KBM-7 (cell line): ENCODE data around the gene SLC23A3.
A peak's percentile ranks its signal among the peaks of the same experiment; 100 is the strongest.

ENCODE experiments used
- DNase-seq: peaks from one replicate; pipeline ENCODE4 v3.0.0-alpha.2; 2015
- in situ Hi-C: fragments of 300-500 bp; cut with MboI; formaldehyde crosslinking; loops from 2 replicates; pipeline ENCODE4 v1.14.3; 2020; ENCODE audit warnings: low sequenced_read_pairs, low pct_unique_long_range_greater_than_20kb, mixed read lengths

Gene SLC23A3

DNA sequence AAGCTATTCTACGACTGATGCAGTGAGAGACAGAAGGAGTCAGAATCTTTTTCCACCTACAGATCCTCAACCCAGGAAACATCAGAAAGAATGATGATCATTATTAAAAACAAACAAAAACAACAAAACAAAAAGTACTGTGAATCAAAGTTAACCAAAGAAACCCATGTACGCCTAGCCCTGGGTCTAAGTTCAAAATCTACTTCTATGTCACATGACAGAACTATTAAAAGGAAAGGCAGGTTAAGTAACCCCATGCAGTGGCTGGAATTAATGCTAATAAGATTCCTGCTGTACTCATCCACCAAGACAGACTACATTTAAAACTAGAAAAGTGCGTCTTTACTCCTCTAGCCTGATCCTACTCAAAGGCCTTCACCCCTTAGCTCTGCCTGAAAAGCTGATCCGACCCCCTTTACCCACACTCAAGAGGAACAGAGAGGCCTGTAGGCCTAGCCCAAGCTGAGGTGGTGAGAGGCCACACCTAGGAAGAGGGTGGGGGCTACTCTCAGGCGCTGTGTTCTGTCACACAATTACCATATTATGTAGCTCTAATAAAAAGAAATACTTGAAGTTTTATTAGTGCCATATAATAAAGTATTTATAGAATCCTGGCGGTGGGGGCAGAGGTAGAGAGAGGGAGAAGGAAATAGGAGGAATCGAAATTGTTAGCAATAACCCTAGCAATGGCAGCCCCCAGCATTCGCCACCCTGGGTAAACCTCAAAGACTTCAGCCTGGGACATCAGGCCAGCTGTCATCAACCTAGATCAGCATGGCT, 46.3 kb downstream of the SLC23A3 start:
- in situ Hi-C loops: no loop called here
- no peak for DNase-seq

DNA sequence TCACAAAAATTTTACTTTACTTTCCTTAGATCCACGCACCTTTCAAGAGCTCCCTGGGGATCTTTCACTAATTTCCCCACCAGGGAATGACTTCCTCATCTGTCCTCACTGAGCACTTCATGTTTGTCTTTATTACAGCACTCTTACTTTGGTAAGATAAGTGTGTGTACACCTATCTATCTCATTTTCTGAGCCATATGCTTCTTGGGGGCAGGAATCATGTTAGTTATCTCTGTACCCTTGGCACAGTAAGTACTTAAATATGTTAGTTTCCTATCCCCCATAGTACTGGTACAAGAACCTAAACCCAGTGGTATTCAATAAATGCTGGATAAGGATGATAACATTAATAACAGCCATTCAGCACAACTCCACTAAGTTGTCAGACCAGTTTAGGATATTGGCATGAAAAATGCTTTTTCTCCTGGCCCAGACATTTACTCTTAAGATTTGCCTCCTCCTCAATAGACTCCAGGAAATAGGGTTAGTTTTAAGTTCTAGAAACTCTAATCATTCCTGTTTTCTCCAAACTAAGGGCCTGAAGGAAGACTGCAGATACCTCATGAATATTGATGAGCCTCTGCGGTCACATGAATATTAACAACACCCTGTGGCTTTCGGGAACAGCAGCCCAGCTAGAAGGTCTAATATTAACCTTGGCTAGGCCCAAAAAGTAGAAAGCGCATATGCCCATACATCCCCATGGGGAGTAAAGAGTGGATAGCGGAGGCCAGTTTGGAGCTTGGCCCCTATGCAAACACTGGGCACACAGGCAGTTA, 47.4 kb downstream of the SLC23A3 start:
- no peak for DNase-seq
- in situ Hi-C loops: no loop called here

DNA sequence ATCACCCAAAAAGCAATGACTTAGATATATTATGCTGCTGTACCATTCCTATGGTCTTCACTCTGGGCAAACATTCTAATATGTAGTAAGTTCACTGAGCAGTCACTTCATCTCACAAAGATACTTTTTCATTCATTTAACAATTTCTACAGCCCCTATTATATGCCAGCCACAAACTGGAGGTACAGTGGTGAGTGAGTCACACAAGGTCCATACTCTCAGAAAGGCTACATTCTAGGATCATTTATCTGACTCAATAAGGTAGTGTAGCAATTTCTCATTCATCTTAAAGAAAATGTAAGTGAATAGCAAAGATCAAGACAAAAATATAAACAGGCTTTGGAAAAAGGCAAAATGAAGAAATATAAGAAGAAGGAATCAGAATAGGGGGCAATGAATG, 49.7 kb downstream of the SLC23A3 start:
- in situ Hi-C loops: no loop called here
- DNase-seq: no peak

DNA sequence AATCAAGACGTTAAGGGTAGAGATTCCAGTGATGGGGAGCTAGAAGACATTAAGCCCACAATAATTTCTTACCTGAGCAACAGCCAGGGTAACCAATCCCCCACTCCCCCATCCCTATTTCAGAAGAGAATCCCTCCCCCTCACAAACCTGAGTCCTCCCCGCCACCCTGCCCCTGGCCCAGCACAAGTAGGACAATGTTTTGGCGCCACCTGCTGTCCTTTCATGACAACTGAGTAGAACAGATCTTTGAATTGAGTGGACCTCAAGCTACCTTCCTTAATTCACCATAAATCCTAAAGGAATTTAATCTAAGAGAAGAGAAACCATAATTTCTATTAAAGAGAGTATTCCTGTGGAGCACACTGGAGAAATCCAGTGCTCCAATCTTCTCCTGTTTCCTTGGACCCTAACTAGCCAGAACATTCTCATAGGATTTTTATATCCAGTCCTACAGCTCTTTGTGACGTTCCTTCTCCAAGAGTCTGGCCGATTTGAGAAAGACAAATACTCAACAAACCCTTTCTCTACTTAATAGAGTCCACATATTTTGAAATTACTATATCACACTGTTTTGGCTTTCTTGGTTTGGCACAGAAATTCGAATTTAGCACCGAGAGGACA, 50.3 kb downstream of the SLC23A3 start:
- DNase-seq: peak; percentile 46

DNA sequence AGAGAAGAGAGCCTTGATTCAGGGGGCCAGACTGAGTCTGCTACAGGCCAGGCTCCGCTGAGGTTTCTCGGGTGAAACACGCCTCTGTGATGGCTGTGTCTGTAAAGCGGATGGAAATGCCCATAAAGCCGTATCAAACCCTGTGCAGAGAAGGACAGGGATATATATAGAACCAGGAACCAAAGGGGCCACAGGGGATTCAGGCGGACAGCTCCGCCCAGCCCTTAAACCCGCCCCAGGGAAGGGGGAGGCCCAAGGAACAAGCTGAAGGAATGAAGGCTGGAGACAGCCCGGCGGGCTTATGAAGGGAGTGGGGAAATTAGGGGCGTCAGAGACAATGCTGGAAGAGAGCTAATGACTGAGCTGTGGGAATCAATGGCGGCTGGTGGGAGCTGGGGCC, 51.3 kb downstream of the SLC23A3 start:
- in situ Hi-C loops: no loop called here

More for the DNA sequence above, 50.3 kb downstream of the SLC23A3 start:
- in situ Hi-C loops: no loop called here

DNA sequence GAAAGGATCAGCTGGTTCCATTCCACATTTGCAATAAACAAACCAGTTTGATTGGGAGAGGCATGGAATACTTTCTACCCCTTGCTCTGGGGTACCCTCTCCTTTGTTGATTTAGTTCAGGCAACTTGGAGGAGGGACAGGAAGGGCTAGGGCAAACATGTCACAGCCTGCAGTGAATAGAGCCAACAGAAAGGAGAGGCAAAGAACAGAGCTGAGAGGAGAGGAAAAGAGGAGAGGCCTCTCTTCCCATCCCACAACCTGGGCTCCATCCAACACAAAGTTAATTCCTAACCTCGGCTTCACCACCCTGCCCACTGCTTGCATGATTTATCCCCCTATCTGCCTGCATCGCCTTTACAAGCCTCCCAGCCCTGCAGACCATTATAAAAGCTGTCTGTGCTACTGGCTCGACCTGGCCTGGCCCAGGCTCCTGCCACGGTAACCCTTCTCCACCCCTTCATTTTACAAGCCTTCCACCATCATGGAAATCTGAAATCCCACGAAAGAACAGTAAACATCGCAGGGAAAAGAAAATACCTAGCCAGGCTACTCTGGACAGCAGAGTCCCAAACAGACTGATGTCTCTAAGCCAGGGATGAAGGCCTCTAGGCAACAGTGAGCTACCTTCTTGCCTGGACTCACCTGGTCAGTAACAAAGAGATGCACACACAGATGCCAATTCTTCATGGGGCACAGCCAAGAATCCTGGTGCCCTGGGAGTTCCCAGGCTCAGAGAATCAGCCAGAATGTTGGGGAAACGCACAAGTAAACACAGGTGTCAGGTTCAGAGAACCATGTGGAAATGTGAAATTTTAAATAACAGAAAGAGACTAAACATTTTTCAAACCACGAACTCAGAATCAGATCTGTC, 52.8 kb downstream of the SLC23A3 start:
- no peak for DNase-seq
- in situ Hi-C loops: no loop called here

More for the DNA sequence above, 51.3 kb downstream of the SLC23A3 start:
- DNase-seq: peak; percentile 35

DNA sequence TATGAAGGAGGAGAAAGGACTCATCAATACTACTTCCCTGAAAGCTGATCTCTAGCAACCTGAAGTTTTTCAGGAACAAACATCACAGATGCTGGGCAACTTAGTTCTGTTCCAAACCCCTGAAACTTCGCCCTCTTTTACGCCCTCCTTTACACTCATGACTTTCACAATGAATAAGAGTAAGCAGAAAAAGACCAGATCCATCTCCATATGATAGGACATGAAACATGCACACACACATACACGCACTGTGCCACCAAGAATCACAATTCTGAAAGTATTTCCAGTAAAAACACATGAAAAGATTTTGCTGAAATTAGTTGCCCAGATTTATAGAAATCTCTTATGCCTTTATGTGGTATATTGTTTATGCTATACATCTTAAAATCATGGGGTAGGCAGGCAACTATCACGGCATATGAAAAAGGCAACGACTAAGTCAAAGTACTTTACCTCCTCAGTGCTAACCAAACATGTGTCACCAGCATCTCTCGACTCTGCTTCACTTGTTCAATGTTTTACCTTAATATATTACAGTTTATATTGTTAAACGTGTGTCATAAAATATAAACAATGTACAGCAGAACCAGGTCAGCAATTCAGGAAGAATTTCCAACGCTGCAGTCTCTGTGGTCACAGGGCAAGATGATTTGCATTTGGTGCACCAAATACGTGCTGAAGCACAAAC, 57.0 kb downstream of the SLC23A3 start:
- no peak for DNase-seq
- in situ Hi-C loops: no loop called here

DNA sequence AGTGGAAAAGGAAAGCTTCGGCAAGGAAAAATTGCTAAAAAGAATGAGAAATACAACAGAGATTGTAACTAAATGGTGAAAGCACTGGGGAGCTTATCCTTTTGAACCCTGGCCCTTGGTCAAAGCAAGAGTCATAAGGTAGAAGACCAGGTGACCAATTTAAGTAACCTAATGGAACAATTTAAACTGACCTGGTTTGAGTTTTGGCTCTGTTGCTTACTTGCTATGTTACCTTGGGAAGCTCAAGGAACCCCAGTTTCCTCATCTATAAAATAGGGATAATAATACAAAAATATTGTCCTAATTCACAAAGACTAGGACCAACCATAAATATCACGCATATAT, 57.8 kb downstream of the SLC23A3 start:
- in situ Hi-C loops: no loop called here
- no peak for DNase-seq
